NCI-H460 (cell line): ENCODE results near the gene ZMIZ1. TPM values are rescaled to one million over a fixed set of nuclear protein-coding genes. Genes with fewer than 3 reads are reported as not detected.

Experiments
- DNase-seq: peaks from one replicate; pipeline ENCODE4 v3.0.0-alpha.2; 2016; ENCODE audit warnings: low read depth; ENCODE audit errors: extremely low read depth
- total RNA-seq: library from RNA; depleted of rRNA; stranded (reverse); fragments of >200 nt; shearing (Covaris generic); gene quantifications from 2 replicates; pipeline ENCODE4 v1.2.3, GENCODE V29; 2014

ZMIZ1 gene
- total RNA-seq, 1 experiment from 2014 or later: 33.8 TPM

GRCh38 chr10:79051766-79052165 is 17.0 kb upstream of the ZMIZ1 start:
- no peak for DNase-seq

DNA sequence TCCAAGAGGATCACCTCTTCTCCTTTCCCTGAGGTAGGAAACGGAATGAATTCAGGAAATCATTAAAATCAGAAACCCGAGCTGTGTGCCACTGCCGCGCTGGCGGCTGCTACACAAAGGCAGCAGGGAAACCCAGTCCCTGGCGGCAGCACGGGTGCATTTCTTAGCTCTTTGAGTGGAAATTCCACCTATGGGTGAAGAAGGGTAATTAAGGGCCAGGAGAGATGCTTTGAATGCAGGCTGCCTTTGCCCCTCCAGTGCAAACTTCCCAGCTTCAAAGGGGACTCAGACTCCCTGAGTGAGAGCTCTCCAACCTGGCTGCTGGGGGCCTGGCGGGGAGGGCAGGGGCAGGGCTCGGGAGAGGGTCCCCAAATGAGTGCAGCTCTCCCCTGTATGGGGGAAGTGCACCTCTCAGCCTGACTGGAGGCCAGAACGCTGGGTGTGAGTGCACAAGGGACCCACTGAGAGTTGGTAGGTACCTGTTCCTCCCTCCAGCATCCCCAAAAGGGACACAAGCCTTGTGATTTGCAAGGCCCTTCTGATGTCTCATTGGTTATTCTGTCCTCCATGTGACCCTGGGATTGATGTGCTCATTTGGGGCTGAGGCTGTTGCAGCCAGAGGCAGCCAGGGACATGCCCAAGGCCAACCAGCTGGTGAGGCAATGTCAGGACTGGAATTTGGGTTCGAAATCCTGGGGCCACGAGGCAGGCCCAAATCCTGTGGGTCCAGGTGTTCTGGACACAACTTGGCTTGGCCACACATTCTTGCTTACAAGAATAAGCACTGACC is 16.3 kb upstream of the ZMIZ1 start:
- DNase-seq: no peak

- no peak for DNase-seq
Measured at GRCh38 chr10:79053081-79053434, 15.7 kb upstream of the ZMIZ1 start.

GRCh38 chr10:79053481-79054202 is 15.1 kb upstream of the ZMIZ1 start:
- no peak for DNase-seq

- no peak for DNase-seq
Measured at GRCh38 chr10:79054203-79055099, 14.3 kb upstream of the ZMIZ1 start.

DNA sequence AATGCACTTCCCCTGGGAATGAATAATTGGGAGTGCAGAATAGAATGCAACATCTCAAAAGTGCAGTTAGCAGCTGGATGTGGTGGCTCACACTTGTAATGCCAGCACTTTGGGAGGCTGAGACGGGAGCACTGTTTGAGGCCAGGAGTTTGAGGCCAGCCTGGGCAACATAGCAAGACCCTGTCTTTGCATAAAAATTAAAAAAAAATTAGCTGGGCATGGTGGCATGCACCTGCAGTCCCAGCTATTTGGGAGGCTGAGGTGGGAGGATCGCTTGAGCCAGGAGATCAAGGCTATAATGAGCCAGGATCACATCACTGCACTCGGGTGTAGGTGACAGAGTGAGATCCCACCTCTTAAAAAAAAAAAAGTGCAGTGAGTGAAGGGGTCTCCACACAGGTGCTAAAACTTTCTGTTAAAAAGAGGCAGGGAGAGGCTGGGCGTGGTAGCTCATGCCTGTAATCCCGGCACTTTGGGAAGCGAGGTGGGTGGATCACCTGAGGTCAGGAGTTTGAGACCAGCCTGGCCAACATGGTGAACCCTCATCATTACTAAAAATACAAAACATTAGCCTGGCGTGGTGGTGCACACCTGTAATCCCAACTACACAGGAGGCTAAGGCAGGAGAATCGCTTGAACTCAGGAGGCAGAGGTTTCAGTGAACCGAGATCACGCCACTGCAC is 13.5 kb upstream of the ZMIZ1 start:
- no peak for DNase-seq

GRCh38 chr10:79055892-79056291 is 12.9 kb upstream of the ZMIZ1 start:
- DNase-seq: no peak

- DNase-seq: no peak
Measured at GRCh38 chr10:79056361-79056735, 12.4 kb upstream of the ZMIZ1 start.

DNA sequence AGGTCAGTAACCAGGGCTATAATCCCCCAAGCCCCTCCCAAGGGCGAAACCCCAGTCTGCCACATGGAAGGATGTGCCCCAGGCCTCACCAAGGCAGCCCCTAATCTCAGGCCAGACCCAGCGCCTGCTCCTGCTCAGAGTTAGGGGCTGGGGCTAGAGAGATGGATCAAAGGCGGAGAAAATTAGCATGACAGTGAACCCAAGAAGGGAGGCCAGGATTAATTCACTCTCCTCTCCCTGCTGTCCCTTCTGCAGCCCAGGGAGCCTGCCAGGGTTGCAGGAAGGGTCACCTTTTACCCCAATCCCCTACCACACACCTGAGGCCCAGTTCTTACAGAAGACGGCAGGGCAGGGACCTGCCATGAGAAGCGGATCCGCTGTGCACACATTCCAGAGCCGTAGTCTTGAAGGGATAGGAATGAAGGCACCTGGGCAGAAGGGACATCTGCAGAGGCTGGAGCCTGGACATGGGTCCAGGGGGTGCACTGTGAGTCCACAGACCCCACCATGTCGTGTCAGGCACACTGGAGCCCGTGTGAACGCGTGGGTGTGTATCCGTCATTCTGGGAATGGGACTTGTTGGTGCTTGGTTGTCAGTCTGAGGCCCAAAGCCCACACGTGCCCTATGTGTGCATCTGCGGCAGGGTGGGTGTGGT is 11.9 kb upstream of the ZMIZ1 start:
- no peak for DNase-seq

DNA sequence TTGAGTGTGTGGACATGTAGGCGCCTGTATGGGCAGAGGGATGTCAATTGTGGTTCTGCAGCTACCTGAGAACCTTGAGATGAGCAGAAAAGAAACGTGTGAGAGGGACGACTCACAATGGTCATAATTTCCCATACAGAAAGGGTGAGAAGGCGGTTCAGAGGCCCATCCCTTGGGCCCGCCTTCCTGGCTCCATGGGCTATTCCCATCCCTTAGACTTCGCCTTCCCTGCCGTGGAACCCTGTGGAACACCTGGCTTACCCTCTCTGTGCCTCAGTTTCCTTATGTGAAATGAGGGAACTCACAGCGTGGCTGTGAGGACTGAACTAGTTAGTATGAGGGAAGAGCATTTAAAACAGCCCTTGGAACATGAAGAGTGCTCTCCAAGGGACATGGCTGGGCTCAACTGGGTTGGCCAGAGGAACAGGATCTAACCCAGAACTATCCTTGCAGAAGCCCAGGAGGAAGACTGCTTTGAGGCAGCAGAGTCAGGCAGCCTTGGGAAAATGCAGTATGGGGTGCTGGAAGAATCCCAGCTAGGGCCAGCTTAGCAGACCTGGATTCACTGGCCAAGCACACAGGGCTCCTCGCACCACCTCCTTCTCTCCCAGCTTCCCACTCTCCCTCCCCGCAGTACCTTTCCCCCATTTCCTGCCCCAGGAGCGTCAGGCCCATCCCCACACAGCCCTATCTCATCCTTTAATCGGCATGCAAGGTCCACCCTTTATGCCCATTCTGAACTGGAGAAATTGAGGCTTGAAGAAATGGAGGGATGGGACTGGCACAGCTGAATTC is 11.1 kb upstream of the ZMIZ1 start:
- no peak for DNase-seq

DNA sequence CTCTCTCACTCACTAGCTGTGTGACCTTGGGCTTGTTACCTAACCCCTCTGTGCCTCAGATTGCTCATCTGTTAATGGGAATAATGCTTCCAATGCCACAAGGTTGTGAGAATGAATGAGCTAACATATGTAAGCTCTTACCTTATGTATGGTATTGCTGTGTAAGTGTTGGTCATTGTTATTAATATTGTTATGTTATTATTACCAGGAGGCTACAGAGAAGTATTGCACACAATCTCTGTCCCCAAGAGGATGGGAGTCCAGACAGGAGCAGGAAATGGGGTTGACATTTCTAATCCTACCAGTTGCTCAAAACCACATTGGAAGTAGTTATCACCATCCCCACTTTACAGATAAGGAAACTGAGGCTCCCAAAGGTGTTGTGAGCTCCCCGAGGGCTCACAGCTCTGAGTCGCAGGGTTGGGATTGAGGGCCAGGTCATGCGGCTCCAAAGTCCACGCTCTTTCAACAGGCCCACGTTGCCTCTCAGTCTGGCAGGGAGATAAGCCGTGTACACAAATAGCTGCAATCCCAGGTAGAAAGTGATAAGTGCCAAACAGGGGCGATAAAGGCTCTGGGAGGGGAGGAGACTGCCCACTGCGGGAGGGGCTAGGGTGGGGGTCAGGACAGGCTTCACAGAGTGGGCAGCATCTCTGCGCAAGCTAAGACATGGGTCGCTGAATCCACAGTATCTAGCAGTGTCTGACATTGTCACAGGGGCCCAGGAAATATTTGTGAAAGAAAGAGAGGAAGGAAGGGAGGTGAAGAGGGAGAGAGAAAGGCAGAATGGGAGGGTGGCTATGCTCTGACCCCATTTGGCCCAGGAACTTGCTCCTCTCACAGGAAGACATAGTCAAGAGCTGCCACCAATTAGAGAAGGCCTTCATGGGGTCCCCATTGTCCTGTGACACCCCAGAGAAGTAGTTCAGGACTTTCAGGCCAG is 9.6 kb upstream of the ZMIZ1 start:
- no peak for DNase-seq

DNA sequence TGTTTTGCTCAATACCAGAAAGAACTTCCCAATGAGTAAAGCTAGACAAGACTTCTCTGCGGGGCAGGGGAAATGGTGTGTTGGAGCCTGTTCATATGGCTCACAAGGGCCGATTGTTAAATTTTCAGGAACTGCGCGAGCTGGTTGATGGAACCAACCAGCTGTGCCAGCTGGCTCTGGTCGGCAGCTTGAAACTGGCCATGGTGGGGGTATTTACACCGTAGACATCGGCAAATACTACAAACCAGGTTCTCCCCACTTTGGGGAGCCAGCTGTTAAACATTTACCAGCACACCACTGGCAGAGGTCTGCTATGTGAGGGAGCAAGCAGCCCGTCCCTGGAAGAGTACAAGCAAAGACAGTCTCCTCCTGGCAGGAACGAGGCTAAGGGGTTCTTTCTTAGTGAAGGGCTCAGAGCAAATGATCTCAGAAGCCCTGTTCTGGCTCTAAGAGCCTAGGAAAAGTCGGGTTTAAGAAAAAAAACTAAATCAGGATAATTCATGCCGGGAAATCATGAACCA is 8.8 kb upstream of the ZMIZ1 start:
- no peak for DNase-seq

GRCh38 chr10:79060641-79061255 is 8.0 kb upstream of the ZMIZ1 start:
- no peak for DNase-seq

- no peak for DNase-seq
Measured at GRCh38 chr10:79061441-79062315, 7.1 kb upstream of the ZMIZ1 start.

DNA sequence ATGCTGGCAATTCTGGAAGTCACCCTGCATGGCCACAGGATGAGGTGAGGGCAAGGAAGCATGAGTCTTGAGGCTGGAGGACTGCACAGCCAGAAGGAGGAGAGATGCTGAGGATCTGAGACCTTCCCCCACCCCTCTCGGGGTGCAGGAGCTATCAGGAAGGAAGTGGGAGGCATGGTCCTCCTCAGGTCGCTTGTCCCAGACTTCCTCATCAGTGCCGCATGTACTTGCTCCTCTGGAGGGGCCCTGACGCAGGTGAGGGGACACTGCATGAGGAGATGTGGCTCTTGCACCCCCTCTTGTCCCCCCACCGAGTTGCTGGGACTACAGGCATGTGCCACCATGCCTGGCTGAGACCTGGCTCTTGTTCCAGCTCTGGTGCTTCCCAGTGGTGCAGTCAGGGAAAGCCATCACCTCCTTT is 5.7 kb upstream of the ZMIZ1 start:
- DNase-seq: no peak

DNA sequence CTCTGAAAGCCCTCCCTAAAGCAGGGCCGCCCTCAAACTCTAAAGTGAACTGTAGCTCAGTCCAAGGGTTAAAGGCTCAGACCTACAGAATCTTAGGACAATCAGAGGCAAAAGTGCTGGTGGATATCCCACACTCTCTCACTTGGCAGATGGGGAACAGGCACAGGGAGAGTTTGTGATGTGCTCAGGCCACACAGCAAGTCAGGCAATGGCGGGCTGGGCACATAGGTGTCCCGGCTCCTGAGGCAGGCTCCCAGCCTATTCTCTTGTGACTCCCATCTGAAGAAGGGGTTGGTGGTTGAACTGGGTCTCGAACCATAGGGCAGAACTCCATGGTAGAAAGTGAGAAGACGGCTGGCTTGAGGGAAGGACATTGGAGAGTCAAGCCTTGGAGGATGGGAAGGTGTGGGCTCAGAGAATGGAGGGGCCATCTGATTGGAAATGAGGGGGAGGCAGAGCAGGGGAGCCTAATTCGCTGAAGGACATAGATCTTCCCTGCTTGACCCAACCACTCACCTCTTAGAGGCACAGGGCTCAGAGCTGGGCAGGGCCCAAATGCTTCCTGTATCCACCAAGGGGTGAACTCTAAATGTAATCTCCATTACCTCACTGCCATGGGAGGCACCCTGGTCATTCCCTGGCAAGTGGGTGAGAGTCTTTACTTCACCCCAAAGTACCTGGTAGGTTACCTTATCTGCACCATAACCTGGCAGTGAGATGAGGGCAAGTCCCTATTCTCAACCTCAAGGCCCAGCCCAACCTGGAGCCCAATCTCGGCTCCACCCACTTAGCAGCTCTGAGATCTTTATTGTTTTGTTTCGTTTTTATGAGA is 4.9 kb upstream of the ZMIZ1 start:
- DNase-seq: no peak
